ENCODE results near the gene RGS9.
"Not testable (repeated sequence)": the region's sequence is repeated elsewhere in the genome, so short reads cannot be mapped to it uniquely, and the experiment has no call there.

RGS9 gene

DNA sequence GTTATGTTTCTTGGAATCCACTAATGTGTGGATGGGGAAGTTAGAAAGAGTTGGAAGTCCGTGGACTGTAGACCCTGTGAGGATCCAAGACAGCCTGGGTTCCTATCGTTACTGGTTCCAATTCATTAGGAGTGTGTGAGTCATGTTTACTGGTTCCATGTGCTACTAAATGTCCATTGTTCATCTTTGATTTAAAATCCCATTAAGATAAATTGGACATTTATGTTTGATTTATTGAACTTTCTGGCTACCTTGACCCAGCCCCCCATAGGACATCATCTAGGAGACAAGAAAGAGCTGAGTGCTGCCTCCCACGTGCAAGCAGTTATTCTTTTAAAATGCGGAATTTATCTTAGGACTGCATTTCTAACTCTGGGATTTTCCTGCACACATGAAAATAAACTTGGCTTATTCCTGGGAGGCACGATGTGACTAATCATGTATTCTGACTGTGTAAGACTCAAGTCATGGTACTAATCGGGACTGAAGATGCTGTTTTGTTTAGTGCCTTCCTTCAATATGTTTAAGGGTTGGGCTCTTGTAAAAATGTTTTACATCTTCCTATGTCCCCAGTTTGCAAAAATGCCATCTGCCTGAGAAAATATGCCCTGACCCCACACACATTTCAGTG is 53.4 kb downstream of the RGS9 start:
- DNase-seq (ENCODE audit: insufficient read length, low spot score) (no peak), FAIRE-seq (no peak)
- TF ChIP-seq POLR2A (IDR thresholded peaks at IDR 0.05; ENCODE audit: low read depth, low read length): no peak

DNA sequence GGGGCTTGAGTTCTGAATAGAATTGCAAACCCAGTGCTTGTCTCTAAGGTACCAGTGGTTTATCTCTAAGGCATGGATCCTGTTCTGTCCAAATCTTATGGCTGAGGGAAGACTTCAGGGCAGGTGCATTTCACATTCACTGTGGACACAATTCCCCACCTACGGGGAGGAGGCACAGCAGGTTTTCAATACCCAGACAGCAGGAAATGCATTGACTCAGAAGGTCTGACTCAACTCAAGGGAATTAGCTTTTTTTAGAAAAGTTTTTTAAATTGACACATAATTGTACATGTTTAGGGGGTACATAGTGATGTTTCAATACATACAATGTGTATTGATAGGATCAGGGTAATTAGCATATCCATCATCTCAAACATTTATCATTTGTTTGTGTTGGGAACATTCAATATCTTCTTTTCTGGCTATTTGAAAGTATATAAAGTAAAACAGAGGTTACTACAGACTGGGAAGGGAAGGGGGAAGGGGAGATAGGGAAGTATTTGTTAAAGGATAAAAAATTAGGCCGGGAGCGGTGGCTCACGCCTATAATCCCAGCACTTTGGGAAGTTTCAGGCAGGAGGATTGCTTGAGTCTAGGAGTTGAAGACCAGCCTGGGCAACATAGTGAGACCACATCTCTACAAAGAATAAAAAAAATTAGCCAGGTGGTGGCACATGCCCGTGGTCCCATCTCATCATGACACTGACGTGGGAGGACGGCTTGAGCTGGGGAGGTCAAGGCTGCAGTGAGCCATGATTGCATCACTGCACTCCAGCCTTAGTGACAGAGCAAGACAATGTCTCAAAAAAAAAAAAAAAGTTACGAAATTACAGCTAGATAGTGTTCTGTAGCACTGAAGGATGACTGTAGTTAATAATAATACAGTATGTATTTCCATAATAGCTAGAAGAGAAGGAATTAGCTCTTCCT is 54.9 kb downstream of the RGS9 start:
- DNase-seq (ENCODE audit: insufficient read length, low spot score) (peak; percentile 69), FAIRE-seq (peak; percentile 83)
- TF ChIP-seq POLR2A (IDR thresholded peaks at IDR 0.05; ENCODE audit: low read depth, low read length): no peak

DNA sequence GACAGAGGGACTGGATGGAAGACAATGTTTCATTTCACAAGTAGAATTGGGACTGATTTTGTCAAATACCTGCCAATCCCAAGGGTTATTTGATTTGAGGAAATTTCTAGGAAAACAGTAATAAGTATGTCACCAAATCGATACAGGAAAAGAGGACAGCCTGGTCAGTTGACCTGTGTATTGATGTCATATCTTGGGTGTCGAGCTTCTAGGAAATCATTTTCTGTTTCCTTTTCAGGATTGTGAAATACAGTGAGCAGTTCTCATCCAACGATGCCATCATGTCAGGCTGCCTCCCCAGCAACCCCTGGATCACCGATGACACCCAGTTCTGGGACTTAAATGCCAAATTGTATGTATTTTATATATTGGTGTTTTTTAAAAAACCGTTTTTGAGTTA is 56.1 kb downstream of the RGS9 start:
- FAIRE-seq: no peak
- no peak for DNase-seq (ENCODE audit: insufficient read length, low spot score)
- TF ChIP-seq POLR2A (IDR thresholded peaks at IDR 0.05; ENCODE audit: low read depth, low read length): no peak

DNA sequence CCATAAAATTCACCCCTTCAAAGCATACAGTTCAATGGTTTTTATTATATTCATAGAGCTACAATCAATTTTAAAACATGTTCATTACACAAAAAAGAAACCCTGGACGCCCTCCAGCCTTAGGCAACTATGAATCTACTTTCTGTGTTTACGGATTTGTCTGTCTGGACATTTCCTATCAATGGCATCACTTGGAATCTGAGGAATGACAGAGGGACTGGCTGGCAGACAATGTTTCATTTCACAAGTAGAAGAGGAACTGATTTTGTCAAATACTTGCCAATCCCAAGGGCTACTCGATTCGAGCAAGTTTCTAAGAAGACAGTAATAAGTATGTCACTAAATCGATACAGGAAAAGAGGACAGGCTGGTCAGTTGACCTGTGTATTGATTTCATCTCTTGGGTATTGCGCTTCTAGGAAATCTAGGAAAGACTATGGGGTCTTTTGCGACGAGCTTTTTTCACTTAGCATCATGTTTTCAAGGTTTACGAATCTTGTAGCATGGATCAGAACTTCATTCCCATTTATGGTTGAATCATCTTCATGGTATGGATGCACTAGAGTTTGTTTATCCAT is 56.6 kb downstream of the RGS9 start:
- no peak for TF ChIP-seq POLR2A (IDR thresholded peaks at IDR 0.05; ENCODE audit: low read depth, low read length)
- no peak for FAIRE-seq
- DNase-seq (ENCODE audit: insufficient read length, low spot score): no peak

DNA sequence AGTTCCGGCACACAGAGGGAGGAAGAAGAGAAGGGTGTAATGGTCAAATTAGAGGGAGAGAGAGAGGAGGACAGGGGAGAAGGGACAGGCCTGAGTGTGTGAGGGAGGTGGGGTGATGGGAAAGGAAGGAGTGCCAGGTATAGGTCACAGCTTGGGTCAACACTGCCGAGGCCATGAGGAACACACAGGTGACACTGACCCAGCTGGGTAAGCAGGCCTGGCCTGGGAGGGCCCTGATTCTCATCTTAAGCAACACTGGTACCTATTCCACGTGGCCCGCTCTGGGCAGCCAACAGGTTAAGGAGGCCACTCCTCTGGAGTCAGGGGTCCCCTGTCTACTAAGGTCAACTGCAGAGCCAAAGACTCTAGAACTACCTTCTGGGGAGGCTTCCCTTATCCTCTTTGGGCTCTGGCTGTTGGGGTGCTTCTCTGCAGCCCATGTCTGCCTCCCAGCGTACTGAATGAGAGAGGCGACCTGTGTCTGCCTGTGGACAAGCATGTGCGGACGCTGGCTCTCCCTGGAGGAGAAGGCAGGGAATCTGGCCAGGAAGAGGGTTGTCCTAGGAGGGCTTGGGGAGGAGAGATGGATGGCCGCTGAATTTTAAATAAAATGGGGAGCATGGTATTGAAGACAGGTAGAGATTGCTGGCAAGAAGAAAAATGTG is 57.6 kb downstream of the RGS9 start:
- FAIRE-seq (no peak), DNase-seq (ENCODE audit: insufficient read length, low spot score) (no peak)
- TF ChIP-seq POLR2A (IDR thresholded peaks at IDR 0.05; ENCODE audit: low read depth, low read length): no peak

DNA sequence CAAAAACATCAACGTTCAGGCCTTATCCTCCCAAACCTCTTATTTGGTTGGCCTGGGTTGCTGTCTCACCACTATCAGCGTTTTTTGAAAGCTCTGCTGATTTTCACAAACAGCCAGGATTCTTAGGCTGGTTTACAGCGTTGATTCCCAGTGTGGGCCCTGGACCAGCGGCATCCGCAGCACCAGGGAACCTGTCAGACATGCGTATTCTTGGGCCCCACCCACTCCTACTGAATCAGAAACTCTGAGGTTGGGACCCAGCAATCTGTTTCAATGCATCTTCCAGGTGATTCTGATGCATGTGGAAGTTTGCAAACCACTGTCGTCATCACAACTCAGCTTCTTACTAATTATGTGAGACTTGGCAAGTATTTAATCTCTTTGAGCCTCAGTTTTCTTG is 58.5 kb downstream of the RGS9 start:
- no peak for FAIRE-seq
- no peak for DNase-seq (ENCODE audit: insufficient read length, low spot score)
- TF ChIP-seq POLR2A (IDR thresholded peaks at IDR 0.05; ENCODE audit: low read depth, low read length): no peak

DNA sequence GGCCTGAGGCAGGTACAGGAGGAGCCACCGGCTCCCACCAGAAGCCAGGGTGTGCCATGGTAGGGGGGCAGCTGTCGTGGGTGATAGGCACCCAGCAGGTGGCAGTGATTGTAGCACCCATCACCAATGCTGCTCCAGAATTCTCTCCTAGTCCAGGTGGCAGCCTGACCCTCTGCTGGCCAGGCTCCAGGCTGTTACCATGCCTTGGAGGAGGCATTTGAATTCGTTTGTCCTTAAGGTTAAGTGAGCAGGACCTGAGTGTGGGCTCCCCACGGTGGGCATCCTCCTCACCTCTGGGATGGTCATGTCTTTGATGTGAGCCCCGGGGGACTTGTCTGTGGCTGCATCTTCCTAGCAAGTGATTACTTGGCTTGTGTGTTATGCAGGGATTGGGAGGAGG is 59.4 kb downstream of the RGS9 start:
- no peak for TF ChIP-seq POLR2A (IDR thresholded peaks at IDR 0.05; ENCODE audit: low read depth, low read length)
- DNase-seq (ENCODE audit: insufficient read length, low spot score): no peak
- FAIRE-seq: no peak

DNA sequence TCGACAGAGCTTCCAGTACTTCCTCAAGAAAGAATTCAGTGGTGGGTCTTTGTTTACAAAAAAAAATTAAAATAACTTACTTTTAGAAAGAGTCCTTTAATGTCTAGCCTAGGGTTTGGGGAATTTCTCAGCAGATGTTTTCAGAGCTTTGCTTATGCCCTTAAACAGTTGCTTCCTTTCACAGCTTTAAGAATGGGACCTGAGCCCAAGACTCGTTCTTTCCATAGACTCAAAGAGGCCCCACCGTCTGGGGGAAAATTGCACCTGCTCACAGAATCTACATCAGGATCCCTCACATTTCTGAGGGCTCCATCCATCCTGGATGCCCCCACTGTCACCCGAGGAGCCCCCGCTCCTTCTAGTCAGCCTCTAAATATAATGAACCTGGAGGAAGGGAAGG is 60.0 kb downstream of the RGS9 start:
- TF ChIP-seq POLR2A (IDR thresholded peaks at IDR 0.05; ENCODE audit: low read depth, low read length): no peak
- DNase-seq (ENCODE audit: insufficient read length, low spot score): no peak
- no peak for FAIRE-seq

DNA sequence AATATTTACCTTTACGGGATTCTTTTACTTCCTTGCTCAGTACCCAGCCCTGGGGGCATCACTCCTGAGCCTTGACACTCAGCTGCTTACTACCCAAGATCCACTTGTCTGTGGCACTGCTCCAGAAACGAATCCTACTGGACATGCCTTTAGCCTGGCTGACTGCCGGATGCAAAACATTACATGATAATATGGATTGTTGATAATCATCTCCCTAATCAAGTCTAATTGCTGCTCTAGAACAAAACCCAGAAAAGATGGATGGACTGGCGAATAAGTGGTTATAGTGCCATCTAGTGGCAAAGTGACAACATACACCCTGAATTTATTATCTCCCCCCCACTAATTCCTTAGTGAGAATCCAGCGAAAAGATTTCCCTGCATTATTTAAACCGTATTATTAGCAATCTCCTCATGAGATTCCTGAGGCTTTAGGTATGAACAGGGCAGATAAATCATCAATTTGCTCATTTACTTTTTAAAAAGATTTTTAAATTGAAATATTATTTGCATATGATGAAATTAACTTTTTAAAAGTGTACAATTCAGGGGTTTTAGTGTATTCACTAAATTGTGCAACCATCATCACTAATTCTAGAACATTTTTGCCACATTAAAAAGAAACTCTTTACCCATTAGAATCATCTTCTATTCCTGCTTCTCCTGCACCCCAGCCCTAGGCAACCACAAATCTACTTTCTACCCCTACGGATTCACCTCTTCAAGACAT is 61.6 kb downstream of the RGS9 start:
- FAIRE-seq (peak; percentile 73), DNase-seq (ENCODE audit: insufficient read length, low spot score) (peak; percentile 57)
- TF ChIP-seq POLR2A (IDR thresholded peaks at IDR 0.05; ENCODE audit: low read depth, low read length): no peak

DNA sequence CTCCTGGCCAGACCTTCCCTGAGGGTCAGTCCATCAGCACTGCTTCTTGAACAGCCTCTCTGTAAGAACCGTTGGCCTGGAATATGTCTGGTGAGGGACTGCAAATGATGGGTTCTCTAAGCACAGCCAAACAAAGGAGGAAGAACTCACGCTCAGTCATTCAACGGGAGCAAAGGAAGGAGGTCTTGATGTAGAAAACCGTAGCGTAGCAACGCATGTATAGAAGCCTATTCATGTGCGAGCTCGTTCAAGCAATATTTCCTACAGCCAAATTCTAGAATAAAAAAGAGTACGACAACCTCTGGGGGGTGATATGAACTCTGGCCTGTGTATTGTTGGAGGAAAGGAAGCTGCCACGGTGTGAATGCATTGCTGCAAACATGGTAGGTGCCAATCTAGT is 64.2 kb downstream of the RGS9 start:
- no peak for DNase-seq (ENCODE audit: insufficient read length, low spot score)
- no peak for TF ChIP-seq POLR2A (IDR thresholded peaks at IDR 0.05; ENCODE audit: low read depth, low read length)
- no peak for FAIRE-seq

DNA sequence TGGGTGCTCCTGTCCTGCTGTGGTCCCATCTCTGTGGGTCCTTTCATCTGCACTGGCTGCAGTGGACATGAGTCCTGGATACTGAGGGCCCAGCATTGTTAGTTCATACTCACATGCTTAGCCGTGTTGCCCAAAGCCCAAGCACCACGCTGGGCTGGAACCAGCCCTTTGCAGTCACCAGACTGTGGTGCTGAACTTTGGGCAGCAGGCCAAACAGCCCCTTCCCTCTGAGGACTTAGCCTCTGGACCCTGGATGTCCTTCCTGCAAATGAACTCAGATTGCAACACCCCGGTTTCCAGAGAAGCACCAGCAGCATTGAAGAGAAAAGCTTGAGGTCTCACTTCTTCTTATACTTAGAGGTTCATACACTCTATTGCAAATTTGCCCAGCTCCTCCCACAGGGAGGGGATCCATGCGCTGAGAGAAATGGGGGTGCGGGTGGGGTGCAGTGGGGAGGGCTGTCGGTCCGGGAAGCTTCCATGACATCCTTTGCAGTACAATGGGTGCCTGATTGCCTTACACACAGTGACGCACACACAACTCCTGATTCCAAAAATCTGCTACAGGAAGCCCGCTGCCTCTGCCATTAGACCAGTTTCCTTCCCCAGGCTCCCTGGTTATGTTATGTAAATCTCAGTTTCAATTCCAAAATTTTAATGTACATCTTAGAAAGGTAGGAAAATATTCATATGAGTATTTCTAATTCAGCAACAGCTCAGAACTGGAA is 65.8 kb downstream of the RGS9 start:
- no peak for TF ChIP-seq POLR2A (IDR thresholded peaks at IDR 0.05; ENCODE audit: low read depth, low read length)
- no peak for FAIRE-seq
- no peak for DNase-seq (ENCODE audit: insufficient read length, low spot score)

DNA sequence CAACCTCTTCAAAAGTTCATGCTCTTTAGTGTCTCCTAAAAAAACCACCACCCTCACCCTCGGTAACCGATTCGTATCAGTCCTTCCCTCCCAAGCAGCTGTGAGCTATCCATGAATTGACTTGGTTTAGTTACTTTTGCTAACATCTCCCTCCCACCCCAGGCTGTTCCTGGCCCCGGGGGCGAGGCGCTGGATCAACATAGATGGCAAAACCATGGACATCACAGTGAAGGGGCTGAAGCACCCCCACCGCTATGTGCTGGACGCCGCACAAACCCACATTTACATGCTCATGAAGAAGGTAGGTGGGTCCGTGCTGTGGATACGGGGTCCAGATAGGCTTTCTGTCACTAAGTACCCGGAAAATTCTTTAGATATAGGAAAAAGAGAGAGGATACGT is 66.8 kb downstream of the RGS9 start:
- no peak for TF ChIP-seq POLR2A (IDR thresholded peaks at IDR 0.05; ENCODE audit: low read depth, low read length)
- DNase-seq (ENCODE audit: insufficient read length, low spot score) (no peak), FAIRE-seq (no peak)

DNA sequence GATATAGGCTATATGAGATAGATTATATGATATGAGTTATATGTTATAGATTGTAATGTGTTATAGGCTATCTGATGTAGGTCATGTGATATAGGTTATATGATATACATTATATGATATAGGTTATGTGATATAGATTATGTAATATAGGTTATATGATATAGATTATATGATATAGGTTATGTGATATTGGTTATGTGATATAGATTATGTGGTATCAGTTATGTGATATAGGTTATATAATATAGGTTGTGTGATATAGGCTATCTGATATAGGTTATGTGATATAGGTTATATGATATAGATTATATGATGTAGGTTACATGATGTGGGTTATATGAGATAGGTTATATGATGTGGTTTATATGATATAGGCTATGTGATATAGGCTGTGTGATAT is 68.5 kb downstream of the RGS9 start:
- DNase-seq (ENCODE audit: insufficient read length, low spot score) (no peak), FAIRE-seq (no peak)
- no peak for TF ChIP-seq POLR2A (IDR thresholded peaks at IDR 0.05; ENCODE audit: low read depth, low read length)

DNA sequence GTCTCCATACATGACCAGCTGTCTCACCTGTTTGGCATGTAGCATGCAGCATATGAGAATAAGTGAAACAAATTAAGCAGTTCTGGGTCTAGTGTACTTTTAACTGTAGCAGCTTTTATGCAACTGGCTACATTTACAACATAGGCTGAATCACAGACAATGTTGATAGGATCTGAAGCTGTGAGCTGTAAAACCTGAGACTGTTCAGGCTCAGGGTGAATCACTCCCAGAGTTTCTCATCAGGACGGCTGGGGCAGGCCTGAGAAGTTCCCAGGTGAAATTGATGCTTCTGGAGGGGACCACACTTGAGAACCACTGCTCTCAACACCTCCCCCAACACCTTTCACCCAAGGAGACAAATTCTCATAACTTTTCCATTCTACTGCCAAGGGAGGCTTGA is 70.3 kb downstream of the RGS9 start:
- FAIRE-seq; DNase-seq (ENCODE audit: insufficient read length, low spot score): not testable (repeated sequence)
